Stomach smooth muscle (tissue), 2 donors: ENCODE data around the gene ATP2A1.

ENCODE experiments used
- H3K27ac ChIP-seq: one replicate; pipeline ENCODE4 v1.7.0; 2013; ENCODE audit warnings: mild to moderate bottlenecking, low read length, inconsistent platforms
- H3K27me3 ChIP-seq, 2 donors: one replicate each; pipeline ENCODE4 v1.7.0; 2013; ENCODE audit warnings: low read length in 2 of 2; ENCODE audit not compliant: insufficient read depth in 2 of 2, control insufficient read depth in 1 of 2
- H3K36me3 ChIP-seq, 2 donors: one replicate each; pipeline ENCODE4 v1.7.0; 2013; ENCODE audit warnings: low read length in 2 of 2; ENCODE audit not compliant: control insufficient read depth in 2 of 2, insufficient read depth in 2 of 2
- H3K4me1 ChIP-seq: one replicate; pipeline ENCODE4 v1.7.0; 2013; ENCODE audit warnings: low read length; ENCODE audit not compliant: control insufficient read depth, insufficient read depth
- H3K4me3 ChIP-seq, 2 donors: one replicate each; pipeline ENCODE4 v1.7.0; 2013; ENCODE audit warnings: low read length in 2 of 2
- H3K9ac ChIP-seq, 2 donors: one replicate each; pipeline ENCODE4 v1.7.0; 2013; ENCODE audit warnings: low read length in 2 of 2, mild to moderate bottlenecking in 1 of 2
- H3K9me3 ChIP-seq, 2 donors: one replicate each; pipeline ENCODE4 v1.7.0; 2013; ENCODE audit warnings: low read length in 2 of 2; ENCODE audit not compliant: control insufficient read depth in 2 of 2
- donor health status: healthy.
- donor health status: Pancreatic carcinoma.

The ATP2A1 gene

GRCh38 chr16:28839004-28839639, 39.2 kb upstream of the ATP2A1 start:
- Histone ChIP-seq H3K4me3 (no peak overlapping the region), H3K36me3 (peaks cover 40 to 54% of the 10 kb centered on the region in 2 donors), H3K9me3 (no peaks in the 10 kb centered on the region), H3K4me1 (no peaks in the 10 kb centered on the region), H3K9ac (no peak overlapping the region), H3K27me3 (no peaks in the 10 kb centered on the region), H3K27ac (no peak overlapping the region)

- H3K27ac ChIP-seq, result no peak overlapping the region
- H3K9me3 ChIP-seq, result no peaks in the 10 kb centered on the region
- no peaks in the 10 kb centered on the region for H3K27me3 ChIP-seq
- peak overlapping the region in 1 of 2 donors; percentile 15 for H3K9ac ChIP-seq
- H3K4me3 ChIP-seq, result no peak overlapping the region
- H3K4me1 ChIP-seq, result peaks cover 5% of the 10 kb centered on the region
- peaks cover 35 to 52% of the 10 kb centered on the region in 2 donors for H3K36me3 ChIP-seq
Measured at GRCh38 chr16:28839899-28840298, 38.4 kb upstream of the ATP2A1 start.

- Histone ChIP-seq H3K4me1 (peaks cover 25% of the 10 kb centered on the region), H3K4me3 (no peak overlapping the region), H3K9me3 (no peaks in the 10 kb centered on the region), H3K9ac (no peak overlapping the region), H3K36me3 (peaks cover 26 to 34% of the 10 kb centered on the region in 2 donors), H3K27me3 (no peaks in the 10 kb centered on the region), H3K27ac (no peak overlapping the region)
Measured at GRCh38 chr16:28842696-28843095, 35.6 kb upstream of the ATP2A1 start.

- peaks cover 24 to 30% of the 10 kb centered on the region in 2 donors for H3K36me3 ChIP-seq
- no peaks in the 10 kb centered on the region for H3K27me3 ChIP-seq
- peaks cover 25% of the 10 kb centered on the region for H3K4me1 ChIP-seq
- no peak overlapping the region for H3K4me3 ChIP-seq
- H3K9me3 ChIP-seq, result no peaks in the 10 kb centered on the region
- no peak overlapping the region for H3K27ac ChIP-seq
- H3K9ac ChIP-seq, result no peak overlapping the region
Measured at GRCh38 chr16:28843766-28844165, 34.5 kb upstream of the ATP2A1 start.

- Histone ChIP-seq H3K4me1 (peaks cover 25% of the 10 kb centered on the region), H3K9ac (no peak overlapping the region), H3K9me3 (no peaks in the 10 kb centered on the region), H3K4me3 (no peak overlapping the region), H3K27me3 (no peaks in the 10 kb centered on the region), H3K36me3 (peaks cover 24 to 30% of the 10 kb centered on the region in 2 donors), H3K27ac (no peak overlapping the region)
Measured at GRCh38 chr16:28844226-28844885, 33.9 kb upstream of the ATP2A1 start.

- H3K4me1 ChIP-seq, result peaks cover 27% of the 10 kb centered on the region
- peak overlapping the region; percentile 83 for H3K27ac ChIP-seq
- peak overlapping the region; percentile 93 for H3K9ac ChIP-seq
Measured at GRCh38 chr16:28845293-28845692, 33.0 kb upstream of the ATP2A1 start.

GRCh38 chr16:28845761-28846079, 32.6 kb upstream of the ATP2A1 start:
- Histone ChIP-seq H3K27me3 (no peaks in the 10 kb centered on the region), H3K27ac (peak overlapping the region; percentile 83), H3K4me1 (peaks cover 27% of the 10 kb centered on the region), H3K9me3 (no peaks in the 10 kb centered on the region), H3K36me3 (peaks cover 24 to 30% of the 10 kb centered on the region in 2 donors), H3K9ac (peak overlapping the region; percentile 93), H3K4me3 (peak overlapping the region; percentile 93 to 98)

More at GRCh38 chr16:28845293-28845692, 33.0 kb upstream of the ATP2A1 start:
- peaks cover 24 to 30% of the 10 kb centered on the region in 2 donors for H3K36me3 ChIP-seq
- no peaks in the 10 kb centered on the region for H3K9me3 ChIP-seq
- H3K27me3 ChIP-seq, result no peaks in the 10 kb centered on the region
- peak overlapping the region; percentile 93 to 98 for H3K4me3 ChIP-seq

- Histone ChIP-seq H3K9me3 (no peaks in the 10 kb centered on the region), H3K27ac (peak within 1 kb of the TSS; percentile 83), H3K4me1 (peaks cover 27% of the 10 kb centered on the region), H3K4me3 (peak within 1 kb of the TSS; percentile 93 to 98), H3K27me3 (no peaks in the 10 kb centered on the region), H3K36me3 (peaks cover 24 to 30% of the 10 kb centered on the region in 2 donors), H3K9ac (peak within 1 kb of the TSS; percentile 93 to 95)
Measured at GRCh38 chr16:28846080-28846932, 32.0 kb upstream of the ATP2A1 start, which contains the start of gene TUFM. Gene TUFM (minus strand): TSS chr16:28846348. CDS start chr16:28846269, 79 bp downstream.

- Histone ChIP-seq H3K27ac (peak overlapping the region; percentile 83), H3K4me3 (peak overlapping the region; percentile 54 to 98), H3K36me3 (peaks cover 24 to 28% of the 10 kb centered on the region in 2 donors), H3K9me3 (no peaks in the 10 kb centered on the region), H3K4me1 (peaks cover 27% of the 10 kb centered on the region), H3K9ac (peak overlapping the region; percentile 79 to 95), H3K27me3 (no peaks in the 10 kb centered on the region)
Measured at GRCh38 chr16:28846933-28847273, 31.4 kb upstream of the ATP2A1 start.

GRCh38 chr16:28858421-28858820, 19.9 kb upstream of the ATP2A1 start:
- Histone ChIP-seq H3K36me3 (no peaks in the 10 kb centered on the region), H3K27me3 (no peaks in the 10 kb centered on the region), H3K4me1 (no peaks in the 10 kb centered on the region), H3K4me3 (no peak overlapping the region), H3K9me3 (no peaks in the 10 kb centered on the region), H3K27ac (no peak overlapping the region), H3K9ac (no peak overlapping the region)
